Measurements from ENCODE around the gene CLEC16A. TPM values are rescaled to one million over a fixed set of nuclear protein-coding genes. Genes with fewer than 3 reads are reported as not detected.

CLEC16A gene
- total RNA-seq, 4 donors from 2014 or later: 29.5 to 58.8 (median 48.4) TPM

DNA sequence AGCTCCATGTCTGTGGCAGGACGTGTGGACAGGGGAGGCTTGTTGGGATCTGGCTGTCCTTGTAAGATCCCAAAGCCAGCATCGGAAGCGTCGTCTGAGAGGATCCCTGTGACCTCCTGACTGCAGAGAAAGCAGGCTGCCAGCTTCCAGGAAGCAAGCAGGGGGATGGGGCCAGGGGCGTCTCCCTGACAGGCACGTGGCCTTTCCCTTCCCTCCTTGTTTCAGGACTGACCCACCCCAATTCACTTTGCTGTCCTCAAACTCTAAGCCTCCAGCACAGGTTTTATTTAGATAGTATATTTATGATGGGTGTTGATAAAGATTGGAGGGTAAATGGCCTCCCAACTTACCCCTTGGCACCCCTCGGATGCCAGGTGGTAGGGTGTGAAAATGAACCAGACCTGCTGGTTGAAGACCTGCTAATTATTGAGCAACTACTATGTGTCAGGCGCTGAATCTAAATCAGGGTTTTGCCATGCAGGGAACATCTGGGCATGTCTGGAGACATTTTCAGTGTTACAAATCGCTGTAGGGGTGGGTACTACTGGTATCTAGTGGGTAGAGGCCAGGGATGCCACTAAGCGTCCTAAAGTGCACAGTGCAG, 287.1 kb downstream of the CLEC16A start:
- DNase-seq: no peak
- TF ChIP-seq, protein P1, sequence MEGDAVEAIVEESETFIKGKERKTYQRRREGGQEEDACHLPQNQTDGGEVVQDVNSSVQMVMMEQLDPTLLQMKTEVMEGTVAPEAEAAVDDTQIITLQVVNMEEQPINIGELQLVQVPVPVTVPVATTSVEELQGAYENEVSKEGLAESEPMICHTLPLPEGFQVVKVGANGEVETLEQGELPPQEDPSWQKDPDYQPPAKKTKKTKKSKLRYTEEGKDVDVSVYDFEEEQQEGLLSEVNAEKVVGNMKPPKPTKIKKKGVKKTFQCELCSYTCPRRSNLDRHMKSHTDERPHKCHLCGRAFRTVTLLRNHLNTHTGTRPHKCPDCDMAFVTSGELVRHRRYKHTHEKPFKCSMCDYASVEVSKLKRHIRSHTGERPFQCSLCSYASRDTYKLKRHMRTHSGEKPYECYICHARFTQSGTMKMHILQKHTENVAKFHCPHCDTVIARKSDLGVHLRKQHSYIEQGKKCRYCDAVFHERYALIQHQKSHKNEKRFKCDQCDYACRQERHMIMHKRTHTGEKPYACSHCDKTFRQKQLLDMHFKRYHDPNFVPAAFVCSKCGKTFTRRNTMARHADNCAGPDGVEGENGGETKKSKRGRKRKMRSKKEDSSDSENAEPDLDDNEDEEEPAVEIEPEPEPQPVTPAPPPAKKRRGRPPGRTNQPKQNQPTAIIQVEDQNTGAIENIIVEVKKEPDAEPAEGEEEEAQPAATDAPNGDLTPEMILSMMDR (IDR thresholded peaks at IDR 0.05): no peak
- no peak for TF ChIP-seq POLR2A (IDR thresholded peaks at IDR 0.05)
- Histone ChIP-seq H3K27me3 (no peaks in the 10 kb centered on the region), H3K9me3 (no peaks in the 10 kb centered on the region), H3K36me3 (no peaks in the 10 kb centered on the region), H3K4me1 (peaks cover 0 to 4% of the 10 kb centered on the region in 2 donors), H3K4me3 (replicated peaks in 1 of 3) (no peak overlapping the region), H3K27ac (no peak overlapping the region)
- WGBS, 2 donors: 75 to 85% methylated on average over 10 of the region's 10 CpGs
- intact Hi-C loops (cut with DNase I): no loop called here

Other genes starting within 250 kb of the CLEC16A start
- 1 to 10 TPM in 1 of 4 donors, not detected in 3; 3.0 TPM for gene TEKT5, start 249.6 kb upstream of the CLEC16A start, total RNA-seq
- gene NUBP1, start 200.7 kb upstream of the CLEC16A start, total RNA-seq: 10 to 100 TPM; 28.0 to 42.4 (median 33.6) TPM
- under 1 TPM in 2 of 4 donors, not detected in 2; 0.13 to 0.45 TPM for gene TVP23A, start 125.8 kb upstream of the CLEC16A start, total RNA-seq
- 10 to 100 TPM in 2 of 4 donors, 1 to 10 TPM in 2; 1.8 to 14.3 (median 10.0) TPM for gene CIITA, start 67.4 kb upstream of the CLEC16A start, total RNA-seq
- gene DEXI, start 2.1 kb upstream of the CLEC16A start, total RNA-seq: 10 to 100 TPM; 66.5 to 89.2 (median 74.6) TPM

Data from thyroid gland (tissue), 4 donors.